HepG2 (cell line): ENCODE data around the gene CSRNP3.

Experiments used
- ATAD3A ChIP-seq: sonication (generic); formaldehyde crosslinking; IDR thresholded peaks from 2 replicates; pipeline ENCODE4 v1.4.0; 2020; ENCODE audit warnings: missing genetic modification reagents
- CHD4 ChIP-seq: fragments of 200-600 bp; sonication (generic); IDR thresholded peaks from 2 replicates; pipeline ENCODE4 v1.7.0; 2017; ENCODE audit warnings: mild to moderate bottlenecking, low read length, borderline replicate concordance
- CTCF ChIP-seq: sonication (generic); formaldehyde crosslinking; IDR thresholded peaks from 2 replicates; pipeline ENCODE4 v1.5.0; 2020; ENCODE audit warnings: mild to moderate bottlenecking, missing genetic modification reagents, moderate library complexity
- DNMT1 ChIP-seq: sonication (generic); formaldehyde crosslinking; IDR thresholded peaks from 2 replicates; pipeline ENCODE4 v1.5.1; 2020; ENCODE audit warnings: mild to moderate bottlenecking, missing genetic modification reagents
- EP300 ChIP-seq, 3 experiments: sonication (generic) in 1 of 3; formaldehyde crosslinking in 1 of 3; IDR thresholded peaks; 2 replicates each; pipeline versions ENCODE4 v1.5.1 to v1.6.1; 2011 to 2020; ENCODE audit warnings: low read depth in 2 of 3, low read length in 2 of 3, borderline replicate concordance in 1 of 3, improper control_type of control experiment in 1 of 3, mild to moderate bottlenecking in 1 of 3, missing genetic modification reagents in 1 of 3, moderate library complexity in 1 of 3
- KDM1A ChIP-seq: IDR thresholded peaks from 2 replicates; pipeline ENCODE4 v1.6.1; 2016; ENCODE audit warnings: missing compliant biosample characterization
- REXO4 ChIP-seq: sonication (generic); formaldehyde crosslinking; IDR thresholded peaks from 2 replicates; pipeline ENCODE4 v1.8.0; 2022; ENCODE audit warnings: missing genetic modification reagents, mild to moderate bottlenecking, borderline replicate concordance
- SMAD3 ChIP-seq: sonication (generic); formaldehyde crosslinking; IDR thresholded peaks from 2 replicates; pipeline ENCODE4 v1.4.0; 2020; ENCODE audit warnings: missing genetic modification reagents
- SP2 ChIP-seq: sonication (generic); formaldehyde crosslinking; IDR thresholded peaks from 2 replicates; pipeline ENCODE4 v1.5.1; 2020; ENCODE audit warnings: mild to moderate bottlenecking, missing genetic modification reagents
- THAP11 ChIP-seq: IDR thresholded peaks from 2 replicates; pipeline ENCODE4 v1.6.1; 2016; ENCODE audit warnings: missing biosample characterization, missing genetic modification reagents
- TOPORS ChIP-seq: sonication (generic); formaldehyde crosslinking; IDR thresholded peaks from 2 replicates; pipeline ENCODE4 v1.8.0; 2023; ENCODE audit warnings: mild to moderate bottlenecking, missing genetic modification reagents
- ZNF18 ChIP-seq: sonication (generic); formaldehyde crosslinking; IDR thresholded peaks from 2 replicates; pipeline ENCODE4 v1.8.0; 2022; ENCODE audit warnings: mild to moderate bottlenecking, missing genetic modification reagents; ENCODE audit not compliant: insufficient replicate concordance
- ZNF543 ChIP-seq: sonication (generic); formaldehyde crosslinking; IDR thresholded peaks from 2 replicates; pipeline ENCODE4 v1.4.0; 2020; ENCODE audit warnings: mild to moderate bottlenecking, missing genetic modification reagents
- ZNF782 ChIP-seq: sonication (generic); formaldehyde crosslinking; IDR thresholded peaks from 2 replicates; pipeline ENCODE4 v1.4.0; 2020; ENCODE audit warnings: missing genetic modification reagents, mild to moderate bottlenecking, borderline replicate concordance

- TF ChIP-seq ZNF543 = no peak
- TF ChIP-seq KDM1A (CRISPR knock-in tag) = no peak
- TF ChIP-seq EP300 (IDR thresholded peaks at IDR 0.05; ENCODE audit: low read depth in 2 of 2, low read length in 2 of 2) = no peak
- no peak for TF ChIP-seq EP300 (CRISPR knock-in tag; IDR thresholded peaks at IDR 0.05; ENCODE audit: borderline replicate concordance)
- TF ChIP-seq CTCF (CRISPR knock-in tag) = no peak
- no peak for TF ChIP-seq THAP11 (CRISPR knock-in tag)
- TF ChIP-seq REXO4 (CRISPR knock-in tag) = no peak
- no peak for TF ChIP-seq SMAD3
- no peak for TF ChIP-seq CHD4
- no peak for TF ChIP-seq ATAD3A (CRISPR knock-in tag)
- TF ChIP-seq ZNF782 = no peak
- no peak for TF ChIP-seq SP2
- TF ChIP-seq TOPORS (CRISPR knock-in tag) = no peak
- no peak for TF ChIP-seq DNMT1 (CRISPR knock-in tag)
- no peak for TF ChIP-seq ZNF18 (CRISPR knock-in tag)
These were observed 15.9 kb upstream of the CSRNP3 start for GRCh38 chr2:165453561-165454094.
